IPS DF 6.9 (cell line): ENCODE data around the gene PIP5K1A.
"Not testable (repeated sequence)": the region's sequence is repeated elsewhere in the genome, so short reads cannot be mapped to it uniquely, and the experiment has no call there.

ENCODE experiments used
- DNase-seq: peaks from one replicate; pipeline ENCODE4 v3.0.0-alpha.2; 2013; ENCODE audit warnings: low read depth, low spot score
- H3K27ac ChIP-seq: one replicate; pipeline ENCODE4 v1.5.1; 2013; ENCODE audit warnings: low read length, control low read depth
- H3K27me3 ChIP-seq: 2 replicates; pipeline ENCODE4 v1.6.1; 2013; ENCODE audit warnings: mild to moderate bottlenecking, low read length; ENCODE audit not compliant: control insufficient read depth, insufficient read depth
- H3K36me3 ChIP-seq: 2 replicates; pipeline ENCODE4 v1.6.1; 2013; ENCODE audit warnings: low read length; ENCODE audit not compliant: control insufficient read depth, insufficient read depth
- H3K4me1 ChIP-seq: 2 replicates; pipeline ENCODE4 v1.6.1; 2013; ENCODE audit warnings: low read length; ENCODE audit not compliant: control insufficient read depth, insufficient read depth
- H3K4me3 ChIP-seq: 2 replicates; pipeline ENCODE4 v1.5.1; 2013; ENCODE audit warnings: mild to moderate bottlenecking, low read length
- H3K9me3 ChIP-seq: 2 replicates; pipeline ENCODE4 v1.6.1; 2013; ENCODE audit warnings: low read length, inconsistent platforms; ENCODE audit not compliant: control insufficient read depth, insufficient read depth
- WGBS: extraction: QIAGEN DNeasy Blood & Tissue Kit; methylation state at CpG from one replicate; pipeline ENCODE4 v1.1.7; 2013; ENCODE audit warnings: mixed read lengths, missing lambda C conversion rate; ENCODE audit not compliant: insufficient read length, insufficient coverage; 5-methylcytosine and 5-hydroxymethylcytosine counted together

Gene PIP5K1A

GRCh38 chr1:151254217-151255213 is 56.2 kb downstream of the PIP5K1A start, which contains the start of gene PSMD4:
Gene PSMD4 (plus strand): TSS chr1:151254734. CDS start chr1:151254783, 49 bp downstream.
- Histone ChIP-seq H3K27me3 (no peaks in the 10 kb centered on the region), H3K36me3 (no peaks in the 10 kb centered on the region), H3K9me3 (no peaks in the 10 kb centered on the region), H3K4me3 (peak within 1 kb of the TSS; percentile 99), H3K4me1 (no peaks in the 10 kb centered on the region), H3K27ac (no peak within 1 kb of the TSS)
- no CpG with 5 or more reads among the region's 56 CpGs for WGBS
- DNase-seq: peak; percentile 98

GRCh38 chr1:151255381-151255780 is 57.0 kb downstream of the PIP5K1A start:
- no peak for DNase-seq
- peak overlapping the region; percentile 99; the same call in 1 of the 2 replicates for H3K4me3 ChIP-seq
- H3K27ac ChIP-seq: no peak overlapping the region
- no peaks in the 10 kb centered on the region for H3K4me1 ChIP-seq
- H3K9me3 ChIP-seq: no peaks in the 10 kb centered on the region
- H3K27me3 ChIP-seq: no peaks in the 10 kb centered on the region
- no CpG with 5 or more reads among the region's 10 CpGs for WGBS
- H3K36me3 ChIP-seq: no peaks in the 10 kb centered on the region

GRCh38 chr1:151259351-151259750 is 61.0 kb downstream of the PIP5K1A start:
- H3K27ac ChIP-seq: no peak overlapping the region
- H3K36me3 ChIP-seq: peaks cover 7% of the 10 kb centered on the region
- no peak for DNase-seq
- no CpG with 5 or more reads among the region's 2 CpGs for WGBS
- H3K27me3 ChIP-seq: no peaks in the 10 kb centered on the region
- H3K4me1 ChIP-seq: no peaks in the 10 kb centered on the region
- no peaks in the 10 kb centered on the region for H3K9me3 ChIP-seq
- no peak overlapping the region for H3K4me3 ChIP-seq

GRCh38 chr1:151265446-151266236 is 67.3 kb downstream of the PIP5K1A start:
- Histone ChIP-seq H3K9me3 (no peaks in the 10 kb centered on the region), H3K27me3 (no peaks in the 10 kb centered on the region), H3K27ac (no peak overlapping the region), H3K4me3 (no peak overlapping the region), H3K4me1 (no peaks in the 10 kb centered on the region), H3K36me3 (peaks cover 31% of the 10 kb centered on the region)
- no CpG with 5 or more reads among the region's 14 CpGs for WGBS
- DNase-seq: no peak

GRCh38 chr1:151266315-151266714 is 68.0 kb downstream of the PIP5K1A start:
- H3K4me3 ChIP-seq: no peak overlapping the region
- H3K27me3 ChIP-seq: no peaks in the 10 kb centered on the region
- no peak for DNase-seq
- peaks cover 31% of the 10 kb centered on the region for H3K36me3 ChIP-seq
- WGBS: no CpG with 5 or more reads among the region's 3 CpGs
- H3K9me3 ChIP-seq: no peaks in the 10 kb centered on the region
- H3K27ac ChIP-seq: no peak overlapping the region
- H3K4me1 ChIP-seq: no peaks in the 10 kb centered on the region

GRCh38 chr1:151266821-151267220 is 68.5 kb downstream of the PIP5K1A start:
- H3K27ac ChIP-seq: no peak overlapping the region
- no peak for DNase-seq
- H3K36me3 ChIP-seq: peaks cover 31% of the 10 kb centered on the region
- H3K4me3 ChIP-seq: no peak overlapping the region
- H3K27me3 ChIP-seq: no peaks in the 10 kb centered on the region
- H3K4me1 ChIP-seq: no peaks in the 10 kb centered on the region
- WGBS: no CpG with 5 or more reads among the region's 8 CpGs
- H3K9me3 ChIP-seq: no peaks in the 10 kb centered on the region

GRCh38 chr1:151267760-151268159 is 69.4 kb downstream of the PIP5K1A start:
- no peaks in the 10 kb centered on the region for H3K9me3 ChIP-seq
- WGBS: no CpG with 5 or more reads among the region's 4 CpGs
- H3K36me3 ChIP-seq: peaks cover 27% of the 10 kb centered on the region
- no peaks in the 10 kb centered on the region for H3K4me1 ChIP-seq
- no peak overlapping the region for H3K27ac ChIP-seq
- no peak for DNase-seq
- no peak overlapping the region for H3K4me3 ChIP-seq
- H3K27me3 ChIP-seq: no peaks in the 10 kb centered on the region

- Histone ChIP-seq H3K4me1 (no peaks in the 10 kb centered on the region), H3K27me3 (no peaks in the 10 kb centered on the region), H3K36me3 (no peaks in the 10 kb centered on the region), H3K4me3 (no peak overlapping the region), H3K9me3 (no peaks in the 10 kb centered on the region), H3K27ac (no peak overlapping the region)
- no peak for DNase-seq
- no CpG with 5 or more reads among the region's 3 CpGs for WGBS
These were observed 75.6 kb downstream of the PIP5K1A start for GRCh38 chr1:151273924-151274466.

GRCh38 chr1:151275341-151275740 is 77.0 kb downstream of the PIP5K1A start:
- H3K4me1 ChIP-seq, H3K36me3 ChIP-seq: not testable (repeated sequence)
- no CpG with 5 or more reads among the region's 5 CpGs for WGBS

GRCh38 chr1:151277249-151277648 is 78.9 kb downstream of the PIP5K1A start:
- Histone ChIP-seq H3K27ac (no peak overlapping the region), H3K9me3 (no peaks in the 10 kb centered on the region), H3K4me1 (no peaks in the 10 kb centered on the region), H3K27me3 (no peaks in the 10 kb centered on the region), H3K4me3 (no peak overlapping the region), H3K36me3 (no peaks in the 10 kb centered on the region)
- DNase-seq: no peak
- no CpG with 5 or more reads among the region's 2 CpGs for WGBS

More at GRCh38 chr1:151275341-151275740, 77.0 kb downstream of the PIP5K1A start:
- H3K27me3 ChIP-seq, H3K27ac ChIP-seq, H3K9me3 ChIP-seq, H3K4me3 ChIP-seq, DNase-seq: not testable (repeated sequence)
